EL (cell line): ENCODE measurements around the gene TOR4A.
A peak's percentile ranks its signal among the peaks of the same experiment; 100 is the strongest.

Source experiments
- DNase-seq: peaks from one replicate; pipeline ENCODE4 v3.0.0-alpha.2; 2016

The TOR4A gene

GRCh38 chr9:137296670-137297664 lies 19.4 kb downstream of the TOR4A start:
- DNase-seq, result peak; percentile 34

GRCh38 chr9:137297966-137298365 lies 20.4 kb downstream of the TOR4A start:
- DNase-seq, result no peak

- no peak for DNase-seq
Measured at GRCh38 chr9:137298401-137299202, 21.1 kb downstream of the TOR4A start.

- DNase-seq, result no peak
Measured at GRCh38 chr9:137299203-137299565, 21.7 kb downstream of the TOR4A start.

GRCh38 chr9:137299938-137300337 lies 22.4 kb downstream of the TOR4A start:
- DNase-seq, result no peak

GRCh38 chr9:137300567-137301080 lies 23.1 kb downstream of the TOR4A start:
- no peak for DNase-seq

GRCh38 chr9:137301081-137301947 lies 23.8 kb downstream of the TOR4A start:
- DNase-seq, result peak; percentile 41

GRCh38 chr9:137302118-137302448 lies 24.6 kb downstream of the TOR4A start, which contains the start of gene NRARP:
Gene NRARP (minus strand): TSS chr9:137302271. CDS start chr9:137301928, 343 bp downstream.
- DNase-seq, result peak; percentile 77

- DNase-seq, result no peak
Measured at GRCh38 chr9:137302449-137303150, 25.1 kb downstream of the TOR4A start.

- no peak for DNase-seq
Measured at GRCh38 chr9:137303151-137303892, 25.8 kb downstream of the TOR4A start.

- no peak for DNase-seq
Measured at GRCh38 chr9:137303893-137304382, 26.4 kb downstream of the TOR4A start.

- DNase-seq, result no peak
Measured at GRCh38 chr9:137304383-137305059, 27.0 kb downstream of the TOR4A start.

- DNase-seq, result no peak
Measured at GRCh38 chr9:137305060-137305797, 27.7 kb downstream of the TOR4A start.

- no peak for DNase-seq
Measured at GRCh38 chr9:137305798-137306065, 28.2 kb downstream of the TOR4A start.

- no peak for DNase-seq
Measured at GRCh38 chr9:137306066-137306849, 28.7 kb downstream of the TOR4A start.

GRCh38 chr9:137306850-137307254 lies 29.3 kb downstream of the TOR4A start:
- DNase-seq, result no peak

GRCh38 chr9:137307255-137308056 lies 29.9 kb downstream of the TOR4A start:
- no peak for DNase-seq

- DNase-seq, result no peak
Measured at GRCh38 chr9:137308057-137308619, 30.6 kb downstream of the TOR4A start.
